ENCODE results near the gene DOCK1.
"Not testable (repeated sequence)": the region's sequence is repeated elsewhere in the genome, so short reads cannot be mapped to it uniquely, and the experiment has no call there.

Gene DOCK1

GRCh38 chr10:126903656-126904360, 1.4 kb upstream of the DOCK1 start:
- no peak for DNase-seq (ENCODE audit: low spot score)

GRCh38 chr10:126904516-126904817, 761 bp upstream of the DOCK1 start:
- no peak for DNase-seq (ENCODE audit: low spot score)

- DNase-seq (ENCODE audit: low spot score) = no peak
These were observed 812 bp downstream of the DOCK1 start for GRCh38 chr10:126905776-126906703.

GRCh38 chr10:126906704-126907422, 1.6 kb downstream of the DOCK1 start:
- DNase-seq (ENCODE audit: low spot score) = no peak

GRCh38 chr10:126907423-126907970, 2.3 kb downstream of the DOCK1 start:
- no peak for DNase-seq (ENCODE audit: low spot score)

GRCh38 chr10:126908225-126908624, 3.0 kb downstream of the DOCK1 start:
- DNase-seq (ENCODE audit: low spot score) = no peak

GRCh38 chr10:126908729-126909128, 3.5 kb downstream of the DOCK1 start:
- DNase-seq (ENCODE audit: low spot score) = no peak

- DNase-seq (ENCODE audit: low spot score) = no peak
These were observed 3.9 kb downstream of the DOCK1 start for GRCh38 chr10:126909147-126909546.

- DNase-seq (ENCODE audit: low spot score) = no peak
These were observed 5.0 kb downstream of the DOCK1 start for GRCh38 chr10:126910196-126910595.

- no peak for DNase-seq (ENCODE audit: low spot score)
These were observed 5.6 kb downstream of the DOCK1 start for GRCh38 chr10:126910798-126911197.

GRCh38 chr10:126911301-126911700, 6.1 kb downstream of the DOCK1 start:
- DNase-seq (ENCODE audit: low spot score) = no peak

GRCh38 chr10:126913316-126913715, 8.1 kb downstream of the DOCK1 start:
- DNase-seq (ENCODE audit: low spot score) = no peak

- DNase-seq (ENCODE audit: low spot score) = no peak
These were observed 9.3 kb downstream of the DOCK1 start for GRCh38 chr10:126914561-126914960.

- DNase-seq (ENCODE audit: low spot score) = not testable (repeated sequence)
These were observed 11.7 kb downstream of the DOCK1 start for GRCh38 chr10:126916952-126917351.

GRCh38 chr10:126917375-126917774, 12.1 kb downstream of the DOCK1 start:
- DNase-seq (ENCODE audit: low spot score) = no peak

- no peak for DNase-seq (ENCODE audit: low spot score)
These were observed 13.0 kb downstream of the DOCK1 start for GRCh38 chr10:126917975-126918908.

GRCh38 chr10:126919426-126919825, 14.2 kb downstream of the DOCK1 start:
- DNase-seq (ENCODE audit: low spot score) = no peak

GRCh38 chr10:126921162-126921561, 15.9 kb downstream of the DOCK1 start:
- no peak for DNase-seq (ENCODE audit: low spot score)

- DNase-seq (ENCODE audit: low spot score) = no peak
These were observed 16.8 kb downstream of the DOCK1 start for GRCh38 chr10:126921974-126922525.

GRCh38 chr10:126924180-126924914, 19.1 kb downstream of the DOCK1 start:
- no peak for DNase-seq (ENCODE audit: low spot score)
